Measurements from ENCODE around the gene GBX1. TPM values are rescaled to one million over a fixed set of nuclear protein-coding genes. Genes with fewer than 3 reads are reported as not detected.

Gene GBX1
- total and polyA plus RNA-seq, 12 donors: not detected

GRCh38 chr7:151181011-151181431 lies 13.5 kb upstream of the GBX1 start:
- TF ChIP-seq CTCF (IDR thresholded peaks at IDR 0.05) (no peak), POLR2A (IDR thresholded peaks at IDR 0.05) (no peak)
- Histone ChIP-seq H3K4me3 (no peak overlapping the region), H3K9me3 (replicated peaks in 1 of 3) (no peaks in the 10 kb centered on the region), H3K27ac (no peak overlapping the region), H3K36me3 (replicated peaks in 1 of 2) (no peaks in the 10 kb centered on the region), H3K27me3 (no peaks in the 10 kb centered on the region), H3K4me1 (replicated peaks in 1 of 2) (no peaks in the 10 kb centered on the region)
- intact Hi-C loops (cut with DNase I): no loop called here
- WGBS, 4 donors: 87 to 95% (median 88%) methylated on average over 3 to 22 of the region's 22 CpGs
- DNase-seq: no peak

- Histone ChIP-seq H3K4me1 (replicated peaks in 1 of 2) (no peaks in the 10 kb centered on the region), H3K27ac (no peak overlapping the region), H3K36me3 (replicated peaks in 1 of 2) (no peaks in the 10 kb centered on the region), H3K27me3 (no peaks in the 10 kb centered on the region), H3K4me3 (no peak overlapping the region), H3K9me3 (replicated peaks in 1 of 3) (no peaks in the 10 kb centered on the region)
- intact Hi-C loops (cut with DNase I): loop anchor here in 1 of 2 donors (10.0 kb wide), 1 partner anchor 125 kb away; no protein-coding TSS in a partner anchor
- TF ChIP-seq CTCF (IDR thresholded peaks at IDR 0.05): no peak
- no peak for TF ChIP-seq POLR2A (IDR thresholded peaks at IDR 0.05)
- no peak for DNase-seq
- 65 to 76% (median 72%) methylated on average over 4 of the region's 4 CpGs for WGBS, 4 donors
These were observed 12.5 kb upstream of the GBX1 start for GRCh38 chr7:151179946-151180345.

GRCh38 chr7:151179287-151179860 lies 11.9 kb upstream of the GBX1 start:
- no peak overlapping the region for H3K27ac ChIP-seq
- no peaks in the 10 kb centered on the region for H3K4me1 ChIP-seq (replicated peaks in 1 of 2)
- no peak overlapping the region for H3K4me3 ChIP-seq
- no peaks in the 10 kb centered on the region for H3K36me3 ChIP-seq (replicated peaks in 1 of 2)
- WGBS, 4 donors: 60 to 94% (median 77%) methylated on average over 1 to 8 of the region's 8 CpGs
- no peak for TF ChIP-seq POLR2A (IDR thresholded peaks at IDR 0.05)
- no peak for TF ChIP-seq CTCF (IDR thresholded peaks at IDR 0.05)
- DNase-seq: no peak
- peaks cover 5% of the 10 kb centered on the region for H3K27me3 ChIP-seq
- intact Hi-C loops (cut with DNase I): loop anchor here in 1 of 2 donors (10.0 kb wide), 1 partner anchor 125 kb away; no protein-coding TSS in a partner anchor
- H3K9me3 ChIP-seq (replicated peaks in 1 of 3): no peaks in the 10 kb centered on the region

GRCh38 chr7:151178831-151179230 lies 11.3 kb upstream of the GBX1 start:
- TF ChIP-seq CTCF (IDR thresholded peaks at IDR 0.05): no peak
- no peak for TF ChIP-seq POLR2A (IDR thresholded peaks at IDR 0.05)
- Histone ChIP-seq H3K36me3 (replicated peaks in 1 of 2) (no peaks in the 10 kb centered on the region), H3K4me3 (no peak overlapping the region), H3K9me3 (replicated peaks in 1 of 3) (no peaks in the 10 kb centered on the region), H3K27me3 (peaks cover 9% of the 10 kb centered on the region), H3K4me1 (replicated peaks in 1 of 2) (no peaks in the 10 kb centered on the region), H3K27ac (no peak overlapping the region)
- DNase-seq: no peak
- intact Hi-C loops (cut with DNase I): loop anchor here in 1 of 2 donors (10.0 kb wide), 1 partner anchor 126 kb away; no protein-coding TSS in a partner anchor
- 55 to 80% (median 66%) methylated on average over 2 of the region's 2 CpGs for WGBS, 4 donors

All from adrenal gland (tissue), 12 donors.